ENCODE measurements around the gene CMA1. TPM values are rescaled to one million over a fixed set of nuclear protein-coding genes. Genes with fewer than 3 reads are reported as not detected.

The CMA1 gene, protein sequence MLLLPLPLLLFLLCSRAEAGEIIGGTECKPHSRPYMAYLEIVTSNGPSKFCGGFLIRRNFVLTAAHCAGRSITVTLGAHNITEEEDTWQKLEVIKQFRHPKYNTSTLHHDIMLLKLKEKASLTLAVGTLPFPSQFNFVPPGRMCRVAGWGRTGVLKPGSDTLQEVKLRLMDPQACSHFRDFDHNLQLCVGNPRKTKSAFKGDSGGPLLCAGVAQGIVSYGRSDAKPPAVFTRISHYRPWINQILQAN
- not detected in 2 replicates for total RNA-seq (2021)
- long read RNA-seq: 0 reads

DNA sequence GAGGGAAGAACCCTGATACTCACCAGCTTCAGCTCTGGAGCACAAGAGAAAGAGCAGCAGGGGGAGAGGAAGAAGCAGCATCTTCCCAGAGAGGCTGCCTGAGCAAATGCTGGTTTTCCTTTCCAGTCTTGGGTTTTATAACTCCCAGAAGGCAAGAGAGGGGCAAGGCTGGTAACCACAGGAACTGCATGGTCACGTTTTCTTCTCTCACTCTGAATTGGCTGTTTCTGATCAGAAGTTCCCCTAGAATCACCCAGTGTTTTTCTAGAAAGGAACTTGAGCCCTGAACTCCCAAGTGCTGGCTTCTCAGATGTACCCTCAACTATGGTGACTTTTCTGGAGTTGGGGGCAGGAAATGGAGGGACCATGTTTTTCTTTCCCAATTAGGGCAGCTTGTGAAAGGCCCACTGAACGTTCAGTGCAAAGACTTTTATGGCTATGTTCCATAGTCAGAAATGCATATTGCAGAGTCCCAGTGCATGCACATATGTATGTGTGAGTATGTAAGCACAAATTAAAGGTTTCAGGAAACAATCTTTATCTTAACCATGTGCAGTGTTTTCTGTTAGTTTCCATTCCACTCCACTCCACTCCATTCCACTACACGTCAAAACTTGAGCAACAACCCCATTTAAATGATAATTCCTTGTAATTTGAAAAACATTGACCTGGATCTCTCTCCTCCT is at the start of gene CMA1:
CMA1 (minus strand) TSS at position 111 of the 686 bp plus-strand sequence; CDS start at position 81, 30 bp downstream.
- no peaks in the 10 kb centered on the region; the same call in 1 of the 2 replicates for H3K4me1 ChIP-seq (ENCODE audit: insufficient read depth, low read length)
- no peak within 1 kb of the TSS for H2BK5ac ChIP-seq (ENCODE audit: insufficient read length, low read length)
- no peak within 1 kb of the TSS for H2AK5ac ChIP-seq (ENCODE audit: insufficient read length, low read length)
- H3K4me1 Mint-ChIP-seq: no peaks in the 10 kb centered on the region
- no peak within 1 kb of the TSS for H2BK12ac ChIP-seq (ENCODE audit: insufficient read length, low read depth, low read length)
- H3K23me2 ChIP-seq (ENCODE audit: insufficient read length, low read depth, low read length, poor library complexity, severe bottlenecking): no peaks in the 10 kb centered on the region
- no peak within 1 kb of the TSS for H3K56ac ChIP-seq (ENCODE audit: insufficient read length, low read depth, low read length)
- no peak within 1 kb of the TSS for H3T11ph ChIP-seq (ENCODE audit: low read length)
- no peak within 1 kb of the TSS for H4K8ac ChIP-seq (replicated peaks; ENCODE audit: insufficient read length, low read depth, low read length)
- H3K9ac ChIP-seq (ENCODE audit: extremely low read depth, insufficient read length, low read length): no peak within 1 kb of the TSS
- TF ChIP-seq, protein P1, sequence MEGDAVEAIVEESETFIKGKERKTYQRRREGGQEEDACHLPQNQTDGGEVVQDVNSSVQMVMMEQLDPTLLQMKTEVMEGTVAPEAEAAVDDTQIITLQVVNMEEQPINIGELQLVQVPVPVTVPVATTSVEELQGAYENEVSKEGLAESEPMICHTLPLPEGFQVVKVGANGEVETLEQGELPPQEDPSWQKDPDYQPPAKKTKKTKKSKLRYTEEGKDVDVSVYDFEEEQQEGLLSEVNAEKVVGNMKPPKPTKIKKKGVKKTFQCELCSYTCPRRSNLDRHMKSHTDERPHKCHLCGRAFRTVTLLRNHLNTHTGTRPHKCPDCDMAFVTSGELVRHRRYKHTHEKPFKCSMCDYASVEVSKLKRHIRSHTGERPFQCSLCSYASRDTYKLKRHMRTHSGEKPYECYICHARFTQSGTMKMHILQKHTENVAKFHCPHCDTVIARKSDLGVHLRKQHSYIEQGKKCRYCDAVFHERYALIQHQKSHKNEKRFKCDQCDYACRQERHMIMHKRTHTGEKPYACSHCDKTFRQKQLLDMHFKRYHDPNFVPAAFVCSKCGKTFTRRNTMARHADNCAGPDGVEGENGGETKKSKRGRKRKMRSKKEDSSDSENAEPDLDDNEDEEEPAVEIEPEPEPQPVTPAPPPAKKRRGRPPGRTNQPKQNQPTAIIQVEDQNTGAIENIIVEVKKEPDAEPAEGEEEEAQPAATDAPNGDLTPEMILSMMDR (conservative IDR thresholded peaks at IDR 0.05): no peak
- H3K27ac ChIP-seq (ENCODE audit: insufficient read length, low read depth, low read length): no peak within 1 kb of the TSS
- DNase-seq: no peak
- peaks cover 0 to 31% (median 0%) of the 10 kb centered on the region in 3 experiments; a peak in 2 of 7 replicates for H3K36me3 Mint-ChIP-seq (ENCODE audit: insufficient read depth in 1 of 3, low read depth in 3 of 3)
- no peak within 1 kb of the TSS for H3K23ac ChIP-seq (ENCODE audit: insufficient read length, low read depth, low read length)
- WGBS (ENCODE audit: extremely low coverage, insufficient read length, low lambda C conversion rate): no CpG with 5 or more reads among the region's 3 CpGs
- no peak within 1 kb of the TSS for H4K5ac ChIP-seq (ENCODE audit: insufficient read length, low read depth, low read length)
- H3K27me3 ChIP-seq (ENCODE audit: insufficient read depth, low read length): no peaks in the 10 kb centered on the region
- no peak within 1 kb of the TSS; the same call in 1 of the 2 replicates for H3K14ac ChIP-seq (ENCODE audit: insufficient read depth, low read length)
- no peak within 1 kb of the TSS for H3K4ac ChIP-seq (ENCODE audit: low read depth, low read length)
- no peaks in the 10 kb centered on the region for H3K79me1 ChIP-seq (ENCODE audit: insufficient read depth, low read depth, low read length, poor library complexity, severe bottlenecking)
- H3K79me2 ChIP-seq (ENCODE audit: insufficient read depth, low read length): no peaks in the 10 kb centered on the region
- no peak within 1 kb of the TSS for H2BK120ac ChIP-seq (ENCODE audit: low read depth, low read length, poor library complexity, severe bottlenecking)
- H3K27me3 Mint-ChIP-seq (ENCODE audit: low read depth): peaks cover 3% of the 10 kb centered on the region
- H2BK15ac ChIP-seq (ENCODE audit: low read depth, low read length): no peak within 1 kb of the TSS
- no peak within 1 kb of the TSS for H3K4me3 Mint-ChIP-seq
- no peak within 1 kb of the TSS for H3K4me2 ChIP-seq (ENCODE audit: insufficient read depth, insufficient read length, low read length)
- no peaks in the 10 kb centered on the region for H3K9me3 ChIP-seq (ENCODE audit: control insufficient read depth, low read depth, low read length)
- no peak within 1 kb of the TSS for H2AFZ ChIP-seq (ENCODE audit: low read length)
- no peak within 1 kb of the TSS for H4K91ac ChIP-seq (ENCODE audit: insufficient read length, low read depth, low read length)
- H3K9me3 Mint-ChIP-seq: peaks cover 0 to 77% of the 10 kb centered on the region in 2 experiments; a peak in 2 of 5 replicates
- no peak within 1 kb of the TSS for H3K27ac Mint-ChIP-seq
- H3K18ac ChIP-seq (ENCODE audit: insufficient read length, low read depth, low read length): no peak within 1 kb of the TSS
- no peak within 1 kb of the TSS for H2BK20ac ChIP-seq (ENCODE audit: low read depth, low read length, poor library complexity, severe bottlenecking)
- H4K20me1 ChIP-seq (ENCODE audit: control insufficient read depth, insufficient read depth, insufficient read length): no peaks in the 10 kb centered on the region

All from H9 (cell line).